ENCODE results near the gene NDUFB5. TPM values are rescaled to one million over a fixed set of nuclear protein-coding genes. Genes with fewer than 3 reads are reported as not detected.

Gene NDUFB5
- total RNA-seq, 1 experiment from 2014 or later = 116 TPM

GRCh38 chr3:179672918-179673317 lies 68.3 kb downstream of the NDUFB5 start:
- ChIA-PET CTCF (interaction anchor here (0.6 kb wide), 1 partner anchor 22 kb away, joined by 3 read pairs; no protein-coding TSS in a partner anchor), POLR2A (no interaction called here), RAD21 (ENCODE audit: low non-redundant PET in 1 of 2, low total read pairs in 2 of 2, uncharacterized antibody in 2 of 2, unreplicated experiment in 2 of 2) (no interaction called here)
- no TSS peak for BruUV-seq (replicated peaks)
- TF ChIP-seq JUND (IDR thresholded peaks at IDR 0.05) (no peak), EZH2phosphoT487 (IDR thresholded peaks at IDR 0.05; ENCODE audit: borderline replicate concordance) (no peak), FOSL1 (IDR thresholded peaks at IDR 0.05; ENCODE audit: low read depth) (no peak)
- TF ChIP-seq, protein P1, sequence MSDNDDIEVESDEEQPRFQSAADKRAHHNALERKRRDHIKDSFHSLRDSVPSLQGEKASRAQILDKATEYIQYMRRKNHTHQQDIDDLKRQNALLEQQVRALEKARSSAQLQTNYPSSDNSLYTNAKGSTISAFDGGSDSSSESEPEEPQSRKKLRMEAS (IDR thresholded peaks at IDR 0.05) = no peak
- intact Hi-C loops (cut with micrococcal nuclease) = no loop called here
- Histone ChIP-seq H3K4me1 (ENCODE audit: control insufficient read depth in 1 of 2, insufficient read depth in 2 of 2, low read length in 2 of 2) (peaks cover 11 to 33% of the 10 kb centered on the region in 2 experiments), H3K27ac (ENCODE audit: low read depth, low read length) (no peak overlapping the region), H3K36me3 (ENCODE audit: control insufficient read depth in 1 of 2, insufficient read depth in 2 of 2, low read length in 2 of 2) (no peaks in the 10 kb centered on the region), H3K27me3 (ENCODE audit: insufficient read depth, low read length) (no peaks in the 10 kb centered on the region), H3K9me3 (ENCODE audit: control insufficient read depth in 1 of 2, insufficient read depth in 1 of 2, low read depth in 1 of 2, low read length in 2 of 2) (no peaks in the 10 kb centered on the region), H3K9ac (ENCODE audit: low read length) (no peak overlapping the region), H3K4me3 (replicated peaks in 1 of 2; ENCODE audit: low read depth in 1 of 2, low read length in 2 of 2) (no peak overlapping the region), H3K9me2 (ENCODE audit: insufficient read depth) (no peaks in the 10 kb centered on the region), H3K79me2 (ENCODE audit: insufficient read depth, low read length) (peaks cover 88% of the 10 kb centered on the region), H4K20me1 (ENCODE audit: insufficient read depth) (no peaks in the 10 kb centered on the region), H3K4me2 (ENCODE audit: low read length) (peak overlapping the region; percentile 38), H2AFZ (ENCODE audit: low read depth, low read length, poor library complexity, severe bottlenecking) (no peak overlapping the region)
- ATAC-seq = no peak
- DNase-seq (ENCODE audit: low read depth, low spot score) = no peak

- Histone ChIP-seq H3K9me2 (ENCODE audit: insufficient read depth) (no peaks in the 10 kb centered on the region), H3K4me2 (ENCODE audit: low read length) (peak overlapping the region; percentile 38), H3K36me3 (ENCODE audit: control insufficient read depth in 1 of 2, insufficient read depth in 2 of 2, low read length in 2 of 2) (no peaks in the 10 kb centered on the region), H3K9ac (ENCODE audit: low read length) (no peak overlapping the region), H2AFZ (ENCODE audit: low read depth, low read length, poor library complexity, severe bottlenecking) (no peak overlapping the region), H3K9me3 (ENCODE audit: control insufficient read depth in 1 of 2, insufficient read depth in 1 of 2, low read depth in 1 of 2, low read length in 2 of 2) (no peaks in the 10 kb centered on the region), H3K4me1 (ENCODE audit: control insufficient read depth in 1 of 2, insufficient read depth in 2 of 2, low read length in 2 of 2) (peaks cover 11 to 34% of the 10 kb centered on the region in 2 experiments), H3K27me3 (ENCODE audit: insufficient read depth, low read length) (no peaks in the 10 kb centered on the region), H3K79me2 (ENCODE audit: insufficient read depth, low read length) (peaks cover 88% of the 10 kb centered on the region), H4K20me1 (ENCODE audit: insufficient read depth) (no peaks in the 10 kb centered on the region), H3K4me3 (replicated peaks in 1 of 2; ENCODE audit: low read depth in 1 of 2, low read length in 2 of 2) (no peak overlapping the region), H3K27ac (ENCODE audit: low read depth, low read length) (no peak overlapping the region)
- ATAC-seq (peak; percentile 36; the same call in 1 of the 2 replicates), DNase-seq (ENCODE audit: low read depth, low spot score) (no peak)
- ChIA-PET RAD21 (ENCODE audit: low non-redundant PET in 1 of 2, low total read pairs in 2 of 2, uncharacterized antibody in 2 of 2, unreplicated experiment in 2 of 2) (no interaction called here), CTCF (no interaction called here), POLR2A (no interaction called here)
- TF ChIP-seq CEBPB (IDR thresholded peaks at IDR 0.05; ENCODE audit: low read depth) = no peak
- TF ChIP-seq ZBTB33 (IDR thresholded peaks at IDR 0.05; ENCODE audit: extremely low read depth, insufficient replicate concordance, low read length) = no peak
- no peak for TF ChIP-seq ZFX (IDR thresholded peaks at IDR 0.05)
- TF ChIP-seq SRF (IDR thresholded peaks at IDR 0.05; ENCODE audit: low read depth) = no peak
- TF ChIP-seq, protein P1 (IDR thresholded peaks at IDR 0.05) = no peak
- no peak for TF ChIP-seq ELF1 (IDR thresholded peaks at IDR 0.05; ENCODE audit: borderline replicate concordance, low read depth)
- TF ChIP-seq POLR2A (IDR thresholded peaks at IDR 0.05; ENCODE audit: borderline replicate concordance, extremely low read depth, insufficient read depth, insufficient read length) = no peak
- TF ChIP-seq EZH2 (IDR thresholded peaks at IDR 0.05) = no peak
- TF ChIP-seq ZNF274 (IDR thresholded peaks at IDR 0.05; ENCODE audit: low read depth, low read length) = no peak
- TF ChIP-seq JUND (IDR thresholded peaks at IDR 0.05) = no peak
- TF ChIP-seq EGR1 (IDR thresholded peaks at IDR 0.05; ENCODE audit: low read depth) = no peak
- intact Hi-C loops (cut with micrococcal nuclease) = no loop called here
- BruUV-seq (replicated peaks) = no TSS peak
These were observed 68.9 kb downstream of the NDUFB5 start for GRCh38 chr3:179673523-179673922.
